MCF 10A (cell line): Measurements from ENCODE around the gene DNAJC21. TPM values are rescaled to one million over a fixed set of nuclear protein-coding genes. Genes with fewer than 3 reads are reported as not detected.
A peak's percentile ranks its signal among the peaks of the same experiment; 100 is the strongest.
"Not testable (repeated sequence)": the region's sequence is repeated elsewhere in the genome, so short reads cannot be mapped to it uniquely, and the experiment has no call there.

ENCODE experiments used
- BruUV-seq: library from RNA; stranded (reverse); fragments of 400-500 nt; replicated peaks from 2 replicates; lab custom pipeline; 2021; lab: Mats Ljungman, UMichigan
- CTCF ChIA-PET: fragments of 300-600 bp; sonication (Branson Sonifier 250); formaldehyde crosslinking; extraction: SDS; loops from one replicate; lab custom pipeline; 2021; ENCODE audit warnings: antibody characterized with exemption, inconsistent platforms; lab: Yijun Ruan, JAX
- POLR2A ChIA-PET: fragments of 300-600, 350-650 bp; sonication (Branson Sonifier 250); formaldehyde crosslinking; extraction: SDS; loops from one replicate; lab custom pipeline; 2020; ENCODE audit warnings: antibody characterized with exemption, inconsistent platforms; lab: Yijun Ruan, JAX
- DNase-seq: peaks from one replicate; pipeline ENCODE4 v3.0.0-alpha.2; 2018; ENCODE audit not compliant: unreplicated experiment
- H3K27ac Mint-ChIP-seq: one replicate; pipeline ENCODE4 v1.8.0; 2022; ENCODE audit warnings: mild to moderate bottlenecking, low read depth, mixed read lengths; ENCODE audit not compliant: unreplicated experiment
- H3K27me3 Mint-ChIP-seq: one replicate; pipeline ENCODE4 v1.8.0; 2022; ENCODE audit warnings: mixed read lengths; ENCODE audit not compliant: insufficient read depth, unreplicated experiment
- H3K36me3 Mint-ChIP-seq: one replicate; pipeline ENCODE4 v1.8.0; 2022; ENCODE audit warnings: mild to moderate bottlenecking, moderate library complexity, mixed read lengths; ENCODE audit not compliant: insufficient read depth, unreplicated experiment
- H3K4me1 Mint-ChIP-seq: one replicate; pipeline ENCODE4 v1.8.0; 2022; ENCODE audit warnings: mixed read lengths; ENCODE audit not compliant: insufficient read depth, unreplicated experiment
- H3K4me3 Mint-ChIP-seq: one replicate; pipeline ENCODE4 v1.8.0; 2022; ENCODE audit warnings: mild to moderate bottlenecking, moderate library complexity, mixed read lengths; ENCODE audit not compliant: unreplicated experiment
- H3K9me3 Mint-ChIP-seq: one replicate; pipeline ENCODE4 v1.8.0; 2022; ENCODE audit warnings: mixed read lengths; ENCODE audit not compliant: unreplicated experiment
- intact Hi-C: fragments of 100-400 bp; cut with micrococcal nuclease; formaldehyde crosslinking; loops from 2 replicates; pipeline ENCODE4 v1.14.1; 2022
- total RNA-seq: library from RNA; stranded (reverse); gene quantifications from 2 replicates; pipeline ENCODE4 v1.2.3, GENCODE V29; 2022
- TF ChIP-seq, protein P1 (sequence below): fragments of 200-600 bp; IDR thresholded peaks from one replicate; pipeline ENCODE4 v1.8.0; 2022; ENCODE audit warnings: antibody characterized with exemption, mild to moderate bottlenecking; ENCODE audit not compliant: unreplicated experiment

Gene DNAJC21
- total RNA-seq, 1 experiment from 2014 or later: 64.6 TPM

GRCh38 chr5:34919077-34919476, 10.3 kb upstream of the DNAJC21 start:
- no TSS peak for BruUV-seq
- intact Hi-C loops: loop anchor here (10.0 kb wide), 1 partner anchor 1474 kb away; the partner anchor contains the start of gene TARS1

GRCh38 chr5:34923256-34923655, 6.1 kb upstream of the DNAJC21 start:
- CTCF ChIA-PET: interaction anchor here (0.6 to 2.0 kb wide), 4 partner anchors 8 to 1537 kb away, joined by 3 to 7 read pairs (median 5); partner anchors contain the start of genes BRIX1 and RAD1
- H3K27me3 Mint-ChIP-seq, BruUV-seq, H3K9me3 Mint-ChIP-seq, intact Hi-C loops, DNase-seq, H3K4me3 Mint-ChIP-seq, H3K4me1 Mint-ChIP-seq: not testable (repeated sequence)
- peaks cover 85% of the 10 kb centered on the region for H3K36me3 Mint-ChIP-seq
- POLR2A ChIA-PET: interaction anchor here (1.2 to 3.7 kb wide), 2 partner anchors 8 to 43 kb away, joined by 3 to 36 read pairs; partner anchors contain the start of genes BRIX1 and RAD1
- H3K27ac Mint-ChIP-seq: peak overlapping the region; percentile 46

More at GRCh38 chr5:34919077-34919476, 10.3 kb upstream of the DNAJC21 start:
- H3K36me3 Mint-ChIP-seq: peaks cover 58% of the 10 kb centered on the region
- H3K27me3 Mint-ChIP-seq: no peaks in the 10 kb centered on the region
- DNase-seq: no peak
- TF ChIP-seq, protein P1, sequence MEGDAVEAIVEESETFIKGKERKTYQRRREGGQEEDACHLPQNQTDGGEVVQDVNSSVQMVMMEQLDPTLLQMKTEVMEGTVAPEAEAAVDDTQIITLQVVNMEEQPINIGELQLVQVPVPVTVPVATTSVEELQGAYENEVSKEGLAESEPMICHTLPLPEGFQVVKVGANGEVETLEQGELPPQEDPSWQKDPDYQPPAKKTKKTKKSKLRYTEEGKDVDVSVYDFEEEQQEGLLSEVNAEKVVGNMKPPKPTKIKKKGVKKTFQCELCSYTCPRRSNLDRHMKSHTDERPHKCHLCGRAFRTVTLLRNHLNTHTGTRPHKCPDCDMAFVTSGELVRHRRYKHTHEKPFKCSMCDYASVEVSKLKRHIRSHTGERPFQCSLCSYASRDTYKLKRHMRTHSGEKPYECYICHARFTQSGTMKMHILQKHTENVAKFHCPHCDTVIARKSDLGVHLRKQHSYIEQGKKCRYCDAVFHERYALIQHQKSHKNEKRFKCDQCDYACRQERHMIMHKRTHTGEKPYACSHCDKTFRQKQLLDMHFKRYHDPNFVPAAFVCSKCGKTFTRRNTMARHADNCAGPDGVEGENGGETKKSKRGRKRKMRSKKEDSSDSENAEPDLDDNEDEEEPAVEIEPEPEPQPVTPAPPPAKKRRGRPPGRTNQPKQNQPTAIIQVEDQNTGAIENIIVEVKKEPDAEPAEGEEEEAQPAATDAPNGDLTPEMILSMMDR: no peak
- peaks cover 17% of the 10 kb centered on the region for H3K4me1 Mint-ChIP-seq
- POLR2A ChIA-PET: interaction anchor here (1.3 to 8.3 kb wide), 2 partner anchors 10 to 13 kb away, joined by 4 to 157 read pairs; partner anchors contain the start of gene DNAJC21
- CTCF ChIA-PET: interaction anchor here (0.7 to 1.1 kb wide), 2 partner anchors 108 to 433 kb away, joined by 4 read pairs; no protein-coding TSS in a partner anchor
- H3K4me3 Mint-ChIP-seq: no peak overlapping the region
- no peak overlapping the region for H3K27ac Mint-ChIP-seq
- H3K9me3 Mint-ChIP-seq: no peaks in the 10 kb centered on the region

DNA sequence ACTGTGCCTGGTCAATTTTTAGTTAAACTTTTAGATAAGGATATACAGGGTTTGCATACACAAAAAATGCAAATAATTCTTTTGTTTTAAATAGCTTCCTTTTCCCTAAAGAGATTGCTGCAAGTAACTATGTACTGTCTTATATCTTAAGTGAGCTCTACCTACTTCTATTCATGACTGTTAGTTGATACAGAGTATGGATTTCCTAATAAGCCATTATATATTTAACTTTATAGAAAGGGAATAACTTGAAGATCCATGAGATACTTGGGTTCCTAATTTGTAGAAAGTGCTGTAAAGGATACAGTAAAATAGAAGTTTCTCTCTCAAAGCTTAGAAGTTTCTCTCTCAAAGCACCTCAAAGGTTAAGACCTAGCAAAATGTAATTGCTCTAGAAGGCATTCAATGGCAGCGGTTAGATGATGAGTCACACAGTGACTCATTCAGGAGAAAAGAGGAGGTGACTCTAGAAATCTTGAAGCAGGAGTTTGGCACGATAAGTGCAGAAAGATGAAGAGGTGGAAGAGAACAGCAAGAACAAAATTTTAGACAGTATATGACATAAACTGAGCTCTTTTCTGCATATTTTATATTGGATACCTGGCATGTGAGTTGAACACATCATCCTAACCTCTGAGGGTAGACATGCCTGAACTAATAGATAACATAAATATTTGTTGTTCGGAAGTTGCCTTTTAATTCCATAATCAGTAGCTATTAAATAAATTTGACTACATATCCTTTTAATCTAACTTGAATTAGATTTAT, 5.5 kb upstream of the DNAJC21 start:
- TF ChIP-seq, protein P1: no peak
- Mint-ChIP-seq H3K27me3 (no peaks in the 10 kb centered on the region), H3K9me3 (no peaks in the 10 kb centered on the region), H3K4me3 (peak overlapping the region; percentile 49), H3K36me3 (peaks cover 80% of the 10 kb centered on the region), H3K27ac (peak overlapping the region; percentile 46), H3K4me1 (peaks cover 7% of the 10 kb centered on the region)
- peak; percentile 94 for DNase-seq
- ChIA-PET POLR2A (interaction anchor here (0.6 to 3.7 kb wide), 5 partner anchors 9 to 1515 kb away, joined by 3 to 36 read pairs (median 3); partner anchors contain the start of genes BRIX1 and RAD1), CTCF (interaction anchor here (0.6 to 2.0 kb wide), 4 partner anchors 9 to 1536 kb away, joined by 3 to 7 read pairs (median 5); partner anchors contain the start of genes BRIX1 and RAD1)
- BruUV-seq: no TSS peak
- intact Hi-C loops: no loop called here

DNA sequence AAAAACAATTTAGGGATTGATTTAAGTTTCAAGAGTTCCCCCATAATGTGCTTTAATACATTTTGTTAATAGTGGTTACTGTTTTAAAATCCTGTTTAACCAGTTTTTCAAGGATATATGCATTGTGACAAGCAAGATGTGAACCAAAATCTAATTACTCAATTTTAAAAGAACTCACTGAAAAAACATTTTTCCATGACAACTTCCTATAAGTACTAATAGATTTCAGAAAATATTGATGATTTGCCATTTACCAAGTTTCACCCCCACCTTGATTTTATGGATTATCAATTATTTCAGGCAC, 4.9 kb upstream of the DNAJC21 start:
- Mint-ChIP-seq H3K36me3 (peaks cover 81% of the 10 kb centered on the region), H3K9me3 (no peaks in the 10 kb centered on the region), H3K27ac (peak overlapping the region; percentile 46), H3K27me3 (no peaks in the 10 kb centered on the region), H3K4me1 (peaks cover 7% of the 10 kb centered on the region), H3K4me3 (no peak overlapping the region)
- no TSS peak for BruUV-seq
- ChIA-PET POLR2A (interaction anchor here (0.6 to 3.7 kb wide), 6 partner anchors 10 to 1516 kb away, joined by 3 to 36 read pairs (median 3); partner anchors contain the start of genes BRIX1 and RAD1), CTCF (interaction anchor here (2.0 kb wide), 1 partner anchor 401 kb away, joined by 7 read pairs; no protein-coding TSS in a partner anchor)
- TF ChIP-seq, protein P1: no peak
- no peak for DNase-seq
- intact Hi-C loops: no loop called here
